Gastrocnemius medialis (tissue), 4 donors: Measurements from ENCODE around the gene MRPL38.

Experiments
- CTCF ChIP-seq, 5 experiments: fragments of 450-650 bp in 3 of 5; fragments of 200-600 bp in 2 of 5; sonication (generic) in 2 of 5; IDR thresholded peaks in 4 of 5; conservative IDR thresholded peaks in 1 of 5; 1 replicate in 4 of 5; 2 replicates in 1 of 5; pipeline ENCODE4 v1.5.1; 2016 to 2019; ENCODE audit warnings: antibody characterized with exemption in 5 of 5, mild to moderate bottlenecking in 3 of 5, moderate library complexity in 3 of 5
- POLR2A ChIP-seq, 2 donors: fragments of 450-650 bp; IDR thresholded peaks; one replicate each; pipeline ENCODE4 v1.6.1; 2017; ENCODE audit warnings: antibody characterized with exemption in 2 of 2, mild to moderate bottlenecking in 2 of 2, moderate library complexity in 2 of 2

DNA sequence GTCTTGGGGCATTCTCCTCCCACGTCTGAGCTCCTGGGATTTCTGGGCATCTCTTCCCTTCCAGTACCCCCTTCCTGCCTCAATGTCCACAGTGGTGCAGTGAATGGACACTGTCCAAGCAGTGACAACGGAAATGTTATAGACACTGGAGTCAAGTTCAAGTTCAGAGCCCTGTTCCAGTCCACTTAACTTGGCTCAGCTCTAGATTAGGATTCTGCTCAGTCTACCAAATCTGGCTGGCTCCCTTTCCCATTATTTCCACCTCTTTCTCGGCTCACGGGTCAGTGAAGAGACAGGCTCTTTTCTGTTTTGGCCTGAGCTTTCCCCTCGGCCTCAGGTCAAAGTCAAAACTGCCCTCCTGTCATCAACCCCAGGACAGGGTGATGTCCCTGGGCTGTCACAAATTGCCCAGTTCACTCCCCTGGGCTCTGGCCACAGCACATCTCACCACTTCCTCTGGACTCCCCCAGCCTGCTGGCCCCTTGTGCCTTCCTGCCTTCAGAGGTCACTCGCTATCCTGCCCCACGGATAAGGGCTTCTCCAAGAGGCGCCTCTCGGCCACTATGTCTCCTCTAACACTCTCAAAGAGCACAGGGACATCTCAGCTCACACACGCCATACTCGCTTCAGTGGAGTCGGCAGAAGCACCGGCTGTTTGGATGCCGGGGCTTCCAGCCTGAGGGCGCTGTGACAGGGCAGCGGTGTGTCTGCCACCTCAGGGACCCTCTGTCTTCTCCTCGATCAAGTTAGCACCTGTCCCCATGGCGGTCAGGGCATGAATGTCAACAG lies 17.7 kb upstream of the MRPL38 start:
- TF ChIP-seq POLR2A (IDR thresholded peaks at IDR 0.05) (no peak), CTCF (IDR thresholded peaks at IDR 0.05 in 4 of 5, conservative IDR thresholded peaks at IDR 0.05 in 1 of 5) (no peak)
